IMR-90 (cell line): ENCODE results near the gene CES2. TPM values are rescaled to one million over a fixed set of nuclear protein-coding genes. Genes with fewer than 3 reads are reported as not detected.

Experiments
- ATAC-seq: fragments of 200-7000 bp; cut with Tn5 transposase; 2 replicates; pipeline ENCODE4 v1.9.1; 2020; ENCODE audit warnings: low read depth, mild to moderate bottlenecking, moderate library complexity
- BruUV-seq: library from RNA; stranded (reverse); fragments of 400-500 nt; replicated peaks from 2 replicates; lab custom pipeline; 2021; lab: Mats Ljungman, UMichigan
- CTCF ChIA-PET: fragments of 300-600 bp; formaldehyde crosslinking; extraction: SDS; loops from one replicate; lab custom pipeline; 2021; ENCODE audit warnings: antibody characterized with exemption; lab: Yijun Ruan, JAX
- POLR2A ChIA-PET: fragments of 300-600 bp; sonication (Branson Sonifier 250); formaldehyde crosslinking; loops from one replicate; lab custom pipeline; 2022; ENCODE audit warnings: antibody characterized with exemption; ENCODE audit not compliant: unreplicated experiment; lab: Charles Lee
- DNase-seq: peaks from one replicate; pipeline ENCODE4 v3.0.0; 2013
- H2AFZ ChIP-seq: replicated peaks from 2 replicates; pipeline ENCODE3; 2013; ENCODE audit warnings: low read length, mild to moderate bottlenecking; ENCODE audit not compliant: poor library complexity
- H2AK5ac ChIP-seq: 2 replicates; pipeline ENCODE4 v1.6.1; 2013; ENCODE audit warnings: low read depth, low read length, inconsistent platforms
- H2AK9ac ChIP-seq: replicated peaks from 2 replicates; pipeline ENCODE3; 2013; ENCODE audit warnings: mild to moderate bottlenecking, low read depth, low read length, moderate library complexity; ENCODE audit not compliant: poor library complexity
- H2BK120ac ChIP-seq: 2 replicates; pipeline ENCODE4 v1.6.1; 2013; ENCODE audit warnings: low read depth, low read length, inconsistent platforms
- H2BK15ac ChIP-seq: 3 replicates; pipeline ENCODE4 v1.6.1; 2013; ENCODE audit warnings: low read depth, low read length, inconsistent platforms
- H2BK20ac ChIP-seq: 2 replicates; pipeline ENCODE4 v1.6.1; 2013; ENCODE audit warnings: low read depth, mild to moderate bottlenecking, inconsistent platforms, low read length, moderate library complexity
- H2BK5ac ChIP-seq: 2 replicates; pipeline ENCODE4 v1.6.1; 2013; ENCODE audit warnings: mild to moderate bottlenecking, low read depth, low read length, inconsistent platforms; ENCODE audit not compliant: poor library complexity, severe bottlenecking
- H3K14ac ChIP-seq: replicated peaks from 2 replicates; pipeline ENCODE4 v1.6.1; 2013; ENCODE audit warnings: low read depth, low read length, inconsistent platforms
- H3K18ac ChIP-seq: 2 replicates; pipeline ENCODE4 v1.6.1; 2013; ENCODE audit warnings: low read depth, low read length, control low read depth
- H3K23ac ChIP-seq: 2 replicates; pipeline ENCODE4 v1.6.1; 2013; ENCODE audit warnings: low read depth, low read length, inconsistent platforms
- H3K27ac ChIP-seq: 2 replicates; pipeline ENCODE4 v1.5.1; 2013; ENCODE audit warnings: mild to moderate bottlenecking, control low read depth, low read length; ENCODE audit not compliant: insufficient read depth
- H3K27me3 ChIP-seq: 2 replicates; pipeline ENCODE4 v1.6.1; 2013; ENCODE audit warnings: low read length; ENCODE audit not compliant: control insufficient read depth, insufficient read depth
- H3K36me3 ChIP-seq: 2 replicates; pipeline ENCODE4 v1.6.1; 2013; ENCODE audit warnings: low read length, mixed read lengths; ENCODE audit not compliant: control insufficient read depth, insufficient read depth
- H3K4ac ChIP-seq: 2 replicates; pipeline ENCODE4 v1.6.1; 2013; ENCODE audit warnings: low read depth, low read length, inconsistent platforms
- H3K4me1 ChIP-seq: 2 replicates; pipeline ENCODE4 v1.6.1; 2013; ENCODE audit warnings: low read length, mixed read lengths; ENCODE audit not compliant: control insufficient read depth, insufficient read depth
- H3K4me2 ChIP-seq: 2 replicates; pipeline ENCODE4 v1.6.1; 2013; ENCODE audit warnings: low read depth, mild to moderate bottlenecking, control low read depth, low read length, moderate library complexity
- H3K4me3 ChIP-seq: 2 replicates; pipeline ENCODE4 v1.5.1; 2013; ENCODE audit warnings: low read depth, mild to moderate bottlenecking, control low read depth, low read length, moderate library complexity; ENCODE audit not compliant: insufficient read depth
- H3K56ac ChIP-seq: 2 replicates; pipeline ENCODE4 v1.6.1; 2013; ENCODE audit warnings: low read length, inconsistent platforms; ENCODE audit not compliant: insufficient read depth; ENCODE audit errors: extremely low read depth
- H3K79me1 ChIP-seq, 2 experiments: 2 replicates each; pipeline ENCODE4 v1.6.1; 2013; ENCODE audit warnings: low read length in 2 of 2, inconsistent platforms in 1 of 2, low read depth in 1 of 2
- H3K9ac ChIP-seq: 2 replicates; pipeline ENCODE4 v1.6.1; 2013; ENCODE audit warnings: low read depth, low read length, control low read depth
- H3K9me1 ChIP-seq: 2 replicates; pipeline ENCODE4 v1.6.1; 2013; ENCODE audit warnings: low read length, inconsistent platforms; ENCODE audit not compliant: insufficient read depth
- H3K9me3 ChIP-seq: 2 replicates; pipeline ENCODE4 v1.6.1; 2013; ENCODE audit warnings: low read length; ENCODE audit not compliant: control insufficient read depth, insufficient read depth
- H4K20me1 ChIP-seq: 2 replicates; pipeline ENCODE4 v1.6.1; 2013; ENCODE audit warnings: low read length, inconsistent platforms; ENCODE audit not compliant: insufficient read depth
- H4K5ac ChIP-seq: 2 replicates; pipeline ENCODE4 v1.6.1; 2013; ENCODE audit warnings: mild to moderate bottlenecking, low read depth, low read length, control low read depth
- H4K8ac ChIP-seq, 2 experiments: 2 replicates each; pipeline ENCODE4 v1.6.1; 2013; ENCODE audit warnings: low read depth in 2 of 2, low read length in 2 of 2, control low read depth in 1 of 2, inconsistent platforms in 1 of 2
- H4K91ac ChIP-seq: 2 replicates; pipeline ENCODE4 v1.6.1; 2013; ENCODE audit warnings: low read depth, low read length, inconsistent platforms; ENCODE audit not compliant: insufficient read depth
- BHLHE40 ChIP-seq: fragments of 150-350 bp; IDR thresholded peaks from 2 replicates; pipeline ENCODE4 v1.6.1; 2016; ENCODE audit warnings: mild to moderate bottlenecking, low read depth, low read length
- CEBPB ChIP-seq: IDR thresholded peaks from 2 replicates; pipeline ENCODE4 v1.6.1; 2012; ENCODE audit warnings: low read depth, low read length, improper control_type of control experiment
- CTCF ChIP-seq: conservative IDR thresholded peaks from 2 replicates; pipeline ENCODE4 v1.5.1; 2012; ENCODE audit warnings: mild to moderate bottlenecking, low read depth, low read length, improper control_type of control experiment
- MAZ ChIP-seq: IDR thresholded peaks from 2 replicates; pipeline ENCODE4 v1.6.1; 2012; ENCODE audit warnings: low read depth, mild to moderate bottlenecking, low read length, improper control_type of control experiment, moderate library complexity, borderline replicate concordance
- NFE2L2 ChIP-seq: fragments of 150-350 bp; IDR thresholded peaks from 2 replicates; pipeline ENCODE4 v1.6.1; 2016; ENCODE audit warnings: low read depth, mild to moderate bottlenecking, low read length
- RAD21 ChIP-seq: IDR thresholded peaks from 2 replicates; pipeline ENCODE4 v1.6.1; 2012; ENCODE audit warnings: low read length, improper control_type of control experiment
- WGBS, 2 experiments: methylation state at CpG; one replicate each; pipeline versions ENCODE4 v1.1.5 to v1.1.7; 2013; ENCODE audit warnings: missing lambda C conversion rate in 2 of 2; ENCODE audit not compliant: insufficient read length in 1 of 2; ENCODE audit errors: extremely low coverage in 2 of 2; 5-methylcytosine and 5-hydroxymethylcytosine counted together
- dilution Hi-C: fragments of 300-500 bp; cut with HindIII; formaldehyde crosslinking; loops from one replicate; pipeline ENCODE4 v1.14.3; 2018; ENCODE audit warnings: low sequenced_read_pairs; ENCODE audit not compliant: unreplicated experiment
- in situ Hi-C: fragments of 300-500 bp; cut with MboI; formaldehyde crosslinking; loops from 3 replicates; pipeline ENCODE4 v1.14.3; 2019; ENCODE audit warnings: low sequenced_read_pairs, inconsistent platforms, mixed read lengths
- intact Hi-C: fragments of 100-400 bp; cut with micrococcal nuclease; formaldehyde crosslinking; loops from 2 replicates; pipeline ENCODE4 v1.10.0; 2022
- polyA plus RNA-seq, 3 experiments: library from polyadenylated mRNA; depleted of rRNA; stranded (reverse); fragments of >200 nt; gene quantifications; 2 replicates each; pipeline ENCODE4 v1.2.3, GENCODE V29; 2012; ENCODE audit warnings: low replicate concordance in 1 of 3
- total RNA-seq: library from RNA; depleted of rRNA; stranded (reverse); fragments of >200 nt; gene quantifications from 2 replicates; pipeline ENCODE4 v1.2.3, GENCODE V29; 2012

CES2 gene
- total and polyA plus RNA-seq, 2 of the 4 experiments (the other 2 are of a cell fraction): 15.1 to 23.2 TPM

- intact Hi-C loops: no loop called here
- no peak overlapping the region for H2AK9ac ChIP-seq
- H3K9me3 ChIP-seq: no peaks in the 10 kb centered on the region
- no TSS peak for BruUV-seq
- 85% methylated on average over 15 of the region's 42 CpGs; no CpG with 5 or more reads in 1 of the 2 experiments for WGBS, 2 experiments
- H2AK5ac ChIP-seq: no peak overlapping the region
- H3K9me1 ChIP-seq: peaks cover 6% of the 10 kb centered on the region; the same call in 1 of the 2 replicates
- no peak overlapping the region for H3K4me3 ChIP-seq
- no peak overlapping the region for H2AFZ ChIP-seq
- DNase-seq (no peak), ATAC-seq (no peak)
- H3K36me3 ChIP-seq: no peaks in the 10 kb centered on the region
- no peak overlapping the region for H2BK15ac ChIP-seq
- no peak overlapping the region for H3K9ac ChIP-seq
- H3K14ac ChIP-seq: no peak overlapping the region
- CTCF ChIA-PET: no interaction called here
- no peaks in the 10 kb centered on the region for H4K20me1 ChIP-seq
- H3K27me3 ChIP-seq: peaks cover 25% of the 10 kb centered on the region
- H2BK120ac ChIP-seq: no peak overlapping the region
- H3K4me2 ChIP-seq: no peak overlapping the region
- no peak overlapping the region for H2BK5ac ChIP-seq
- H3K27ac ChIP-seq: no peak overlapping the region
- POLR2A ChIA-PET: no interaction called here
- no peak overlapping the region for H3K56ac ChIP-seq
- H3K4ac ChIP-seq: no peak overlapping the region
- dilution Hi-C loops: no loop called here
- in situ Hi-C loops: no loop called here
- no peak overlapping the region for H4K5ac ChIP-seq
- H2BK20ac ChIP-seq: no peak overlapping the region
- H4K8ac ChIP-seq: no peak overlapping the region
- TF ChIP-seq CTCF (no peak), NFE2L2 (no peak), RAD21 (no peak), MAZ (no peak), BHLHE40 (no peak), CEBPB (no peak)
- H3K18ac ChIP-seq: no peak overlapping the region
- H3K79me1 ChIP-seq: no peaks in the 10 kb centered on the region
- peaks cover 11% of the 10 kb centered on the region for H3K4me1 ChIP-seq
- H3K23ac ChIP-seq: no peak overlapping the region
- H4K91ac ChIP-seq: no peak overlapping the region
Measured at GRCh38 chr16:66921729-66922450, 13.4 kb upstream of the CES2 start.
